ENCODE data around the gene INHBE.

Gene INHBE

DNA sequence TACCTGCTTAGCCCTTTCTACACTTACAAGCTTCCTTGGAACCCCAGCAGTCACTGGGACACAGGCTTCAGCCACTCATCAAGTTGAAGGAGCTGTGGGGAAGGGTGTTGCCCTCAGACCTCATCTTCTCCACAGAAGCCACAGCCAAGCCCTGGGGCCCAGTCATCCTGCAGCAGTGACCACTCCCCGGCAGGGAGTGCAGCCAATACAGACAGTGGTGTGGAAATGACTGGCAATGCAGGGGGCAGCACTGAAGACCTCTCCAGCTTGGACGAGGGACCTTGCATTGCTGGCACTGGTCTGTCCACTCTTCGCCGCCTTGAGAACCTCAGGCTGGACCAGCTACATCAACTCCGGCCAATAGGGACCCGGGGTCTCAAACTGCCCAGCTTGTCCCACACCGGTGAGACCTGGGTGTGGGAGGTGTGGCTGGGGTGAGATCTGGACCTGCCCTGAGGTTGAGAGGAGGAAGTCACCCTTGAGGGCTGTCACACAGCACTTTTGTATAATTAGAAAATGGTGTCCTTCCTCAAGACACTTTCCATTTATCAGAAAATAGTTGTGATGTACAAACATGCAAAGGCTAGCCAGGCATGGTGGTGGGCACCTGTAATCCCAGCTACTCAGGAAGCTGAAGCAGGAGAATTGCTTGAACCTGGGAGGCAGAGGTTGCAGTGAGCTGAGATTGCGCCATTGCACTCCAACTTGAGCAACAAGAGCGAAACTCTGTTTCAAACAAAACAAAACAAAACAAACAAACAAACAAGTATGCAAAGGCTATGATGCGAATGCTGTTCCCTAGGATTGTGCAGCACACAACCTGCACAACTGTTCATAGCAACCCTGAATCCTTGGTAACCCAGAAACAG is 14.4 kb downstream of the INHBE start:
- no peak for TF ChIP-seq CTCF (IDR thresholded peaks at IDR 0.05; ENCODE audit: insufficient read depth, low read length, poor library complexity, severe bottlenecking)
- no peak for DNase-seq (ENCODE audit: extremely low read depth, insufficient read length)
- Histone ChIP-seq H3K27me3 (replicated peaks; ENCODE audit: control insufficient read depth, insufficient read depth, low read length) (no peaks in the 10 kb centered on the region), H3K36me3 (ENCODE audit: control insufficient read depth, insufficient read depth, low read length) (peaks cover 19% of the 10 kb centered on the region), H3K4me3 (replicated peaks; ENCODE audit: low read depth, low read length) (no peak overlapping the region)

DNA sequence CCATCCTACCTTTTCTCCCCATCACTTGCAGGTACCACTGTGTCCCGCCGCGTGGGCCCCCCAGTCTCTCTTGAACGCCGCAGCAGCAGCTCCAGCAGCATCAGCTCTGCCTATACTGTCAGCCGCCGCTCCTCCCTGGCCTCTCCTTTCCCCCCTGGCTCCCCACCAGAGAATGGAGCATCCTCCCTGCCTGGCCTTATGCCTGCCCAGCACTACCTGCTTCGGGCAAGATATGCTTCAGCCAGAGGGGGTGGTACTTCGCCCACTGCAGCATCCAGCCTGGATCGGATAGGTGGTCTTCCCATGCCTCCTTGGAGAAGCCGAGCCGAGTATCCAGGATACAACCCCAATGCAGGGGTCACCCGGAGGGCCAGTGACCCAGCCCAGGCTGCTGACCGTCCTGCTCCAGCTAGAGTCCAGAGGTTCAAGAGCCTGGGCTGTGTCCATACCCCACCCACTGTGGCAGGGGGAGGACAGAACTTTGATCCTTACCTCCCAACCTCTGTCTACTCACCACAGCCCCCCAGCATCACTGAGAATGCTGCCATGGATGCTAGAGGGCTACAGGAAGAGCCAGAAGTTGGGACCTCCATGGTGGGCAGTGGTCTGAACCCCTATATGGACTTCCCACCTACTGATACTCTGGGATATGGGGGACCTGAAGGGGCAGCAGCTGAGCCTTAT is 15.3 kb downstream of the INHBE start:
- no peak for TF ChIP-seq CTCF (IDR thresholded peaks at IDR 0.05; ENCODE audit: insufficient read depth, low read length, poor library complexity, severe bottlenecking)
- H3K27me3 ChIP-seq (replicated peaks; ENCODE audit: control insufficient read depth, insufficient read depth, low read length) = no peaks in the 10 kb centered on the region

GRCh38 chr12:57470970-57471656 is 16.0 kb downstream of the INHBE start:
- no peak for DNase-seq (ENCODE audit: extremely low read depth, insufficient read length)
- H3K36me3 ChIP-seq (ENCODE audit: control insufficient read depth, insufficient read depth, low read length) = peaks cover 27% of the 10 kb centered on the region
- TF ChIP-seq CTCF (IDR thresholded peaks at IDR 0.05; ENCODE audit: insufficient read depth, low read length, poor library complexity, severe bottlenecking) = no peak
- H3K27me3 ChIP-seq (replicated peaks; ENCODE audit: control insufficient read depth, insufficient read depth, low read length) = no peaks in the 10 kb centered on the region
- no peak overlapping the region for H3K4me3 ChIP-seq (replicated peaks; ENCODE audit: low read depth, low read length)

More for the DNA sequence above, 15.3 kb downstream of the INHBE start:
- Histone ChIP-seq H3K36me3 (ENCODE audit: control insufficient read depth, insufficient read depth, low read length) (peaks cover 27% of the 10 kb centered on the region), H3K4me3 (replicated peaks; ENCODE audit: low read depth, low read length) (no peak overlapping the region)
- no peak for DNase-seq (ENCODE audit: extremely low read depth, insufficient read length)

DNA sequence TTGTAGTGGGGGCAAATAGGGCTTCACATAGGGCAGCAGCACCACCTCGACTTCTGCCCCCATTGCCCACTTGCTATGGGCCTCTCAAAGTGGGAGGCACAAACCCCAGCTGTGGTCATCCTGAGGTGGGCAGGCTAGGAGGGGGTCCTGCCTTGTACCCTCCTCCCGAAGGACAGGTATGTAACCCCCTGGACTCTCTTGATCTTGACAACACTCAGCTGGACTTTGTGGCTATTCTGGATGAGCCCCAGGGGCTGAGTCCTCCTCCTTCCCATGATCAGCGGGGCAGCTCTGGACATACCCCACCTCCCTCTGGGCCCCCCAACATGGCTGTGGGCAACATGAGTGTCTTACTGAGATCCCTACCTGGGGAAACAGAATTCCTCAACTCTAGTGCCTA is 16.6 kb downstream of the INHBE start:
- H3K27me3 ChIP-seq (replicated peaks; ENCODE audit: control insufficient read depth, insufficient read depth, low read length) = no peaks in the 10 kb centered on the region
- H3K36me3 ChIP-seq (ENCODE audit: control insufficient read depth, insufficient read depth, low read length) = peaks cover 27% of the 10 kb centered on the region
- no peak for TF ChIP-seq CTCF (IDR thresholded peaks at IDR 0.05; ENCODE audit: insufficient read depth, low read length, poor library complexity, severe bottlenecking)
- no peak for DNase-seq (ENCODE audit: extremely low read depth, insufficient read length)
- H3K4me3 ChIP-seq (replicated peaks; ENCODE audit: low read depth, low read length) = no peak overlapping the region

DNA sequence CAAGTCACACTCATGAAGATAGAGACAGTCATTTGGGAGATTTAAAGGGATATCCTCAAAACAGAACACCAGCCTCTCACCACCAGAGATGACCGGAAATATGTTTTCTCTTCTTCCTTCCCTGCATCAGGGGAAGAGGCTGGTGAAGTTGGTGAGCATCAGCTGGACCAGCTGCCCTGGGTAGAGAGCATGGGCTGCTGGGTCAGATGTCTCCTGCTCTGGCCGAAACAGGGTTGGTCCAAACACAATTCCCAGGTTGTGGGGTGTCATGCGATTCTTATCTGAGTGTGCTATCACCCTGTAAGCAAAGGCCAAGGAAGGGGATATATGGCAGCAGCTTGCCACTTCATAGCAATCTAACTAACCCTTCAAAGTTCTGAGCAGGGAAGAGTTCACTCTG is 17.3 kb downstream of the INHBE start:
- no peak overlapping the region for H3K4me3 ChIP-seq (replicated peaks; ENCODE audit: low read depth, low read length)
- H3K27me3 ChIP-seq (replicated peaks; ENCODE audit: control insufficient read depth, insufficient read depth, low read length) = no peaks in the 10 kb centered on the region
- H3K36me3 ChIP-seq (ENCODE audit: control insufficient read depth, insufficient read depth, low read length) = peaks cover 27% of the 10 kb centered on the region
- no peak for DNase-seq (ENCODE audit: extremely low read depth, insufficient read length)
- TF ChIP-seq CTCF (IDR thresholded peaks at IDR 0.05; ENCODE audit: insufficient read depth, low read length, poor library complexity, severe bottlenecking) = no peak

Data from GM06990 (cell line).